HUES64 (cell line): ENCODE measurements around the gene MBD3L1.
A peak's percentile ranks its signal among the peaks of the same experiment; 100 is the strongest.

Experiments
- H3K27ac ChIP-seq: 2 replicates; pipeline ENCODE4 v1.7.0; 2013; ENCODE audit warnings: low read depth, low read length, inconsistent platforms
- H3K27me3 ChIP-seq: 2 replicates; pipeline ENCODE4 v1.6.1; 2013; ENCODE audit warnings: mild to moderate bottlenecking, low read length; ENCODE audit not compliant: insufficient read depth
- H3K36me3 ChIP-seq: 2 replicates; pipeline ENCODE4 v1.6.1; 2013; ENCODE audit warnings: mild to moderate bottlenecking, low read length; ENCODE audit not compliant: insufficient read depth
- H3K4me1 ChIP-seq: 2 replicates; pipeline ENCODE4 v1.6.1; 2013; ENCODE audit warnings: mild to moderate bottlenecking, low read length, moderate library complexity; ENCODE audit not compliant: insufficient read depth
- H3K4me3 ChIP-seq: 2 replicates; pipeline ENCODE4 v1.5.1; 2013; ENCODE audit warnings: mild to moderate bottlenecking, low read length, moderate library complexity
- H3K9ac ChIP-seq: 2 replicates; pipeline ENCODE4 v1.6.1; 2013; ENCODE audit warnings: mild to moderate bottlenecking, low read depth, low read length
- H3K9me3 ChIP-seq: 2 replicates; pipeline ENCODE4 v1.6.1; 2013; ENCODE audit warnings: low read depth, low read length; ENCODE audit not compliant: insufficient read depth
- WGBS: fragments of 150-250, 120-280 bp; methylation state at CpG from one replicate; pipeline ENCODE4 v1.1.7; 2013; ENCODE audit warnings: missing lambda C conversion rate; 5-methylcytosine and 5-hydroxymethylcytosine counted together

The MBD3L1 gene

GRCh38 chr19:8831832-8832131 lies 395 bp upstream of the MBD3L1 start:
- WGBS, result 49% methylated on average over 16 of the region's 16 CpGs
- Histone ChIP-seq H3K27me3 (no peaks in the 10 kb centered on the region), H3K4me3 (peak overlapping the region; percentile 76), H3K36me3 (no peaks in the 10 kb centered on the region), H3K27ac (peak overlapping the region; percentile 81; the same call in 1 of the 2 replicates), H3K9me3 (peaks cover 69% of the 10 kb centered on the region), H3K9ac (peak overlapping the region; percentile 76), H3K4me1 (no peaks in the 10 kb centered on the region)

GRCh38 chr19:8835446-8835845 lies 3.3 kb downstream of the MBD3L1 start:
- no peak overlapping the region for H3K27ac ChIP-seq
- 48% methylated on average over 1 of the region's 2 CpGs for WGBS
- no peak overlapping the region for H3K9ac ChIP-seq
- no peaks in the 10 kb centered on the region for H3K4me1 ChIP-seq
- H3K4me3 ChIP-seq, result no peak overlapping the region
- no peaks in the 10 kb centered on the region for H3K36me3 ChIP-seq
- peaks cover 73% of the 10 kb centered on the region for H3K9me3 ChIP-seq
- no peaks in the 10 kb centered on the region for H3K27me3 ChIP-seq

GRCh38 chr19:8835877-8836276 lies 3.7 kb downstream of the MBD3L1 start:
- peaks cover 75% of the 10 kb centered on the region for H3K9me3 ChIP-seq
- H3K4me1 ChIP-seq, result no peaks in the 10 kb centered on the region
- no peaks in the 10 kb centered on the region for H3K27me3 ChIP-seq
- H3K9ac ChIP-seq, result no peak overlapping the region
- no peak overlapping the region for H3K27ac ChIP-seq
- no peak overlapping the region for H3K4me3 ChIP-seq
- H3K36me3 ChIP-seq, result no peaks in the 10 kb centered on the region
- no CpG with 5 or more reads among the region's 3 CpGs for WGBS

GRCh38 chr19:8840708-8841107 lies 8.5 kb downstream of the MBD3L1 start:
- H3K27ac ChIP-seq, result no peak overlapping the region
- no peaks in the 10 kb centered on the region for H3K36me3 ChIP-seq
- WGBS, result 90% methylated on average over 5 of the region's 5 CpGs
- H3K4me3 ChIP-seq, result no peak overlapping the region
- no peak overlapping the region for H3K9ac ChIP-seq
- no peaks in the 10 kb centered on the region for H3K4me1 ChIP-seq
- H3K9me3 ChIP-seq, result peaks cover 74% of the 10 kb centered on the region
- no peaks in the 10 kb centered on the region for H3K27me3 ChIP-seq

GRCh38 chr19:8846819-8847218 lies 14.6 kb downstream of the MBD3L1 start:
- H3K27me3 ChIP-seq, result no peaks in the 10 kb centered on the region
- no peak overlapping the region for H3K4me3 ChIP-seq
- H3K9me3 ChIP-seq, result peaks cover 76% of the 10 kb centered on the region
- H3K4me1 ChIP-seq, result no peaks in the 10 kb centered on the region
- no peak overlapping the region for H3K9ac ChIP-seq
- H3K36me3 ChIP-seq, result no peaks in the 10 kb centered on the region
- no peak overlapping the region for H3K27ac ChIP-seq
- 74% methylated on average over 3 of the region's 3 CpGs for WGBS

- Histone ChIP-seq H3K4me1 (no peaks in the 10 kb centered on the region), H3K27me3 (no peaks in the 10 kb centered on the region), H3K27ac (no peak overlapping the region), H3K9ac (no peak overlapping the region), H3K9me3 (peaks cover 81% of the 10 kb centered on the region), H3K4me3 (no peak overlapping the region), H3K36me3 (no peaks in the 10 kb centered on the region)
- WGBS, result 81% methylated on average over 2 of the region's 2 CpGs
Observed at GRCh38 chr19:8849232-8849631, 17.1 kb downstream of the MBD3L1 start.

GRCh38 chr19:8850488-8850887 lies 18.3 kb downstream of the MBD3L1 start:
- Histone ChIP-seq H3K36me3 (no peaks in the 10 kb centered on the region), H3K9ac (no peak overlapping the region), H3K4me1 (no peaks in the 10 kb centered on the region), H3K4me3 (no peak overlapping the region), H3K9me3 (peaks cover 82% of the 10 kb centered on the region), H3K27me3 (no peaks in the 10 kb centered on the region), H3K27ac (no peak overlapping the region)
- 83% methylated on average over 2 of the region's 3 CpGs for WGBS

- peaks cover 77% of the 10 kb centered on the region for H3K9me3 ChIP-seq
- no peak overlapping the region for H3K9ac ChIP-seq
- WGBS, result 85% methylated on average over 3 of the region's 3 CpGs
- H3K27me3 ChIP-seq, result no peaks in the 10 kb centered on the region
- no peaks in the 10 kb centered on the region for H3K36me3 ChIP-seq
- no peak overlapping the region for H3K4me3 ChIP-seq
- no peak overlapping the region for H3K27ac ChIP-seq
- H3K4me1 ChIP-seq, result no peaks in the 10 kb centered on the region
Observed at GRCh38 chr19:8858260-8858659, 26.1 kb downstream of the MBD3L1 start.

- Histone ChIP-seq H3K36me3 (no peaks in the 10 kb centered on the region), H3K27me3 (no peaks in the 10 kb centered on the region), H3K4me3 (no peak overlapping the region), H3K4me1 (no peaks in the 10 kb centered on the region), H3K9ac (no peak overlapping the region), H3K9me3 (peaks cover 94% of the 10 kb centered on the region), H3K27ac (no peak overlapping the region)
Observed at GRCh38 chr19:8866344-8866743, 34.2 kb downstream of the MBD3L1 start.

GRCh38 chr19:8877854-8878705 lies 45.9 kb downstream of the MBD3L1 start:
- no peaks in the 10 kb centered on the region for H3K4me1 ChIP-seq
- H3K4me3 ChIP-seq, result no peak overlapping the region
- 78% methylated on average over 3 of the region's 6 CpGs for WGBS
- H3K27me3 ChIP-seq, result no peaks in the 10 kb centered on the region
- H3K9me3 ChIP-seq, result peaks cover 89% of the 10 kb centered on the region
- H3K27ac ChIP-seq, result no peak overlapping the region
- H3K9ac ChIP-seq, result no peak overlapping the region
- no peaks in the 10 kb centered on the region for H3K36me3 ChIP-seq

GRCh38 chr19:8880868-8881488 lies 48.8 kb downstream of the MBD3L1 start:
- 52% methylated on average over 2 of the region's 2 CpGs for WGBS
- no peaks in the 10 kb centered on the region for H3K27me3 ChIP-seq

More at GRCh38 chr19:8880868-8881488, 48.8 kb downstream of the MBD3L1 start:
- no peaks in the 10 kb centered on the region for H3K36me3 ChIP-seq
- H3K27ac ChIP-seq, result no peak overlapping the region
- no peak overlapping the region for H3K4me3 ChIP-seq
- no peaks in the 10 kb centered on the region for H3K4me1 ChIP-seq
- peaks cover 92% of the 10 kb centered on the region for H3K9me3 ChIP-seq
- no peak overlapping the region for H3K9ac ChIP-seq
